ENCODE data around the gene EIF2D.

DNA sequence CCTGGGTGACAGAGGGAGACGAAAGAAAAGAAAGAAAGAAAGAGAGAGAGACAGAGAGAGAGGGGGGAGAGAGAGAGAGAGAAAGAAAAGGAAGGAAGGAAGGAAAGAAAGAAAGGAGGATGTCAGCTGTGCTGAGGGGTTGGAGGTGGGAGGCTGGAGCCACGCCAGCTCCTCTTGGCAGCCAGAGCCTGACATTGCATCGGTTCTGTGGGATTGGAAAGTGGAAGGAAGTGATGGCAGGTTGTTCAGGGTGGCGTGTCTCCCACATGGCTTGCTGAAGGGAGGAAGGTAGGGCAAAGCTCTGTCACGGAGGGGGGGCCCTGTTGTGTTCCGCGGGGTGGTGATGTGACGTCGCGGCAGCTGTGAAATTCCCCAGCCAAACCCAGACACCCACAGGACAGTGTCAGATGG is 30.7 kb downstream of the EIF2D start:
- no peak for TF ChIP-seq POLR2A (IDR thresholded peaks at IDR 0.05)
- TF ChIP-seq, protein P1, sequence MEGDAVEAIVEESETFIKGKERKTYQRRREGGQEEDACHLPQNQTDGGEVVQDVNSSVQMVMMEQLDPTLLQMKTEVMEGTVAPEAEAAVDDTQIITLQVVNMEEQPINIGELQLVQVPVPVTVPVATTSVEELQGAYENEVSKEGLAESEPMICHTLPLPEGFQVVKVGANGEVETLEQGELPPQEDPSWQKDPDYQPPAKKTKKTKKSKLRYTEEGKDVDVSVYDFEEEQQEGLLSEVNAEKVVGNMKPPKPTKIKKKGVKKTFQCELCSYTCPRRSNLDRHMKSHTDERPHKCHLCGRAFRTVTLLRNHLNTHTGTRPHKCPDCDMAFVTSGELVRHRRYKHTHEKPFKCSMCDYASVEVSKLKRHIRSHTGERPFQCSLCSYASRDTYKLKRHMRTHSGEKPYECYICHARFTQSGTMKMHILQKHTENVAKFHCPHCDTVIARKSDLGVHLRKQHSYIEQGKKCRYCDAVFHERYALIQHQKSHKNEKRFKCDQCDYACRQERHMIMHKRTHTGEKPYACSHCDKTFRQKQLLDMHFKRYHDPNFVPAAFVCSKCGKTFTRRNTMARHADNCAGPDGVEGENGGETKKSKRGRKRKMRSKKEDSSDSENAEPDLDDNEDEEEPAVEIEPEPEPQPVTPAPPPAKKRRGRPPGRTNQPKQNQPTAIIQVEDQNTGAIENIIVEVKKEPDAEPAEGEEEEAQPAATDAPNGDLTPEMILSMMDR (IDR thresholded peaks at IDR 0.05) = no peak

Measured in Peyer's patch (tissue), 4 donors.